ENCODE results near the gene EBP.

Gene EBP

DNA sequence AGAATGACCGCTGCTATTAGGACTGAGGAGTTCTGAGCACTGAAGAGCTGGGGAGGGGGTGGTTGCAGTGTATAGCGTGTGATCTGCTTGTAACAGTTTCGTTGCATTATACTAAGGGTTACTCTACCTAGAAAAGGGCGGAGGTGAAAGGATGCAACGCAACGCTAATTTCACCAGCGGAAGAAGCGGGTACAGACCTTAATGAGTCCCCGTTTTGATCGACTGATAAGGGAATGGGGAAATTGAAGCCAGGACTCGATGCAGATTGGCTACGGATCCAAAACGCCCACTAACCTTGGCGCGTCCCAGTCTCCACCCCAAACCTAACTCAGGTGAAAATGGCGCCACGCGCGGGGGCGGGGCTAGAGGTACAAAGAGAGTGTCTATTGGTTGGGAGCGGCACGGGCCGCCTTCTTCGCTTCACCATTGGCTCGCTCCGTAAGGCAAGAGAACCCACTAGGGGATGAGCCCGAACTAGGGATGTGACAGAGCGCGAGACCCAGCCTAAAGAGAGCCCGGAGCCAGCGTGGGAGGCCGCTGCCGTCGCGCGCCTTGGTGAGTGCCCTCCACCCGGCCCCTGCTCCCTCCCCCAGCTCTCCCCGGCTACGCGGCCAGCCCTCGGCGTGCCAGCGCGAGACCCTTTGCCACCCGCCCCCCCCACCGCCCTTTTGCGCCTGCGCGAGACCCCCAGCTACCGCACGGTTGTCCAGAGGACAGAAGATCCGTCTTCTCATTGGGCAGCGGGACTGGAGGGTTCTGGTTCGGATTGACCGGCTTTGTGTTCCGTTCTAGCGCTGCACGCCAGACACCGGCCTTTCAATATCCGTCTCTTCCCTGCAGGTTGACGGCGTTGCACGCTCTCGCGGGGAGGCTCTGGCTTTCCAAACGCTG is at the start of gene EBP:
Gene EBP (plus strand): TSS at position 456 of the 891 bp plus-strand sequence. CDS start 1,964 bp downstream, outside the sequence.
- DNase-seq (ENCODE audit: low read depth in 4 of 4, low spot score in 1 of 4), result peak; percentile 78 to 92 (median 86)

DNA sequence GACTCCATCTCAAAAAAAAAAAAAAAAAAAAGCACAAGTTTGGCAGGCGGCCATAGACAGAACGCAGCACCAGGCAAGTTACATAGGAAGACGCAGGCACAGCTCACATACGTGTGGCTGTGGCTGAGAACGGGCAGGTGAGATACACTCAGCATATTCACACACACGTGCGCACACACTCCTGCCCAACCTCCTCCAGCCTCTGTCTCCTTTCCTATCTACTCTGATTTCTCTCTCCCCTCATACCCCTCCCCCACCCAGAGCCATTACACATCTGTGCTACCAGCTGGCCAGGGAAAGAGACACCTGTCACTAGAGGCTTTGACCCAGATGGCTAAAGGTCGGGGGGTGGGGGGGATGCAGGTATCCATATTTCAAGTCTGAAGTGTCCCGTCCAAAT is 49.4 kb upstream of the EBP start:
- no peak for DNase-seq (ENCODE audit: low read depth in 4 of 4, low spot score in 1 of 4)

DNA sequence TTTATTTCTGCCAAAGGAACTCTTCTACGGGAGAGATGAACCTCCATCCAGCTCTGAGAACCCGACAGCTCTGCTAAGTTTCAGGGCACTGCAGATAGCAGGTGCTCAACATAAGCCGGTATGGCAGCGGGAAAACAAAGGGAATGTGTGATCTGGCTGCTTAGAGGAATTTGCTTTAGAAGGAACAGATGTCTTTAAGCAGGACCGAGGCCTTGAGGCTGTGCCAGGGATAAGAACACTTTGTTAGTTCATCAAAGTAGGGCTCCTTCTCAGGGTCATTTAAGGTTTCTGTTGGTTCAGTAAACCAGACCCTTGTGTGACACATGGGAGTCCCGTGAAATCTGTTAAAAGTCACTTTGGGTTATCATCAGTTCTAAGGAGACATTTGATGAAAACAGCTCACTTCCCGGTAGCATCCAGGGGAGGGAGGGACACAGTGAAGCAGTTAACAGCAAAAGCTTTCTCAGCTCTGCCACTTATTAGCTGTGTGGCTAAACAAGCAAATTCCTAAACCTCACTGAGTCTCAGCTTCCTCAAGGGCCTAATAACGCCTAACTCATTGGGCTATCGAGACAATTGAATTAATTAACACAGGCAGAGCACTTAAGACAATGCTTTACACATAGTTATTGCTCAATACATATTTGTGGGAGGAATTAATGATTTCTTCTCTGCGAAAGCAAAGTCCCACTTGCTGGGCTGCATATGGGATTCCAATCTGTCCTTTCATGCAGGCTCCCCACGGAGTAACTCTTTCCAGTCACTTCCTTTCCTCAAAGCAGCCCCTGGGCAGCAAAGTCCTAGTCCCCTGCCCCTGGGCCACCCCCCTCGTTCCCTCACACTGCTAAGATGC is 48.5 kb upstream of the EBP start:
- DNase-seq (ENCODE audit: low read depth in 4 of 4, low spot score in 1 of 4), result no peak

DNA sequence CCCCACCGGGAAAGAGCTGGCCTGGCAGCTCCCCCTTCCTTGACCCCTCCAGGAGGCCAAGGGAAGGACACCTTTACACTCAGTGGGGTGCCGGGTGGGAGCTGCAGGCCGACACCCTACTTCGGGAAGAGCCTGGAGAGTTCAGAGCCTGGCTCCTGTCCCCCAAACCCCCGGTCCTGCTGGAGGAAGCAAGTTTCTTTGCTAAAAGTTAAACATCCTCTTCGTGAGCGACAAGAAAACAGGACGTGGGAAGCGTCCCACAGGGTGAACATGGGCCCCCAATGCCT is 48.0 kb upstream of the EBP start:
- no peak for DNase-seq (ENCODE audit: low read depth in 4 of 4, low spot score in 1 of 4)

DNA sequence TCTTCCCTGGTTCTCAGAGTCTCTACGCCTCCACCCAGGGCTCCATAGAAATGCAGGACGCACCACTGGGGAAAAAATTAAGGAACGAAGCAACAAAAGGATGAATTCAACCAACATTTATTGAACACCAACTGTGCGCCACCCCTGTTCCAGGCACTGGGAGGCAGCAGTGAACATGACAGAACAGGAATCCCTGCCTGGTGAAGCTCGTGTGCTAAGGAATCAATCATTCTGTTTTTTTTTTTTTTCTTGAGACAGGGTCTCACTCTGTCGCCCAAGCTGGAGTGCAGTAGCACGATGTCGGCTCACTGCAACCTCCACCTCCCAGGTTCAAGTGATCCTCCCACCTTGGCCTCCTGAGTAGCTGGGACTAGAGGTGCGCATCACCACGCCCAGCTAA is 47.5 kb upstream of the EBP start:
- no peak for DNase-seq (ENCODE audit: low read depth in 4 of 4, low spot score in 1 of 4)

DNA sequence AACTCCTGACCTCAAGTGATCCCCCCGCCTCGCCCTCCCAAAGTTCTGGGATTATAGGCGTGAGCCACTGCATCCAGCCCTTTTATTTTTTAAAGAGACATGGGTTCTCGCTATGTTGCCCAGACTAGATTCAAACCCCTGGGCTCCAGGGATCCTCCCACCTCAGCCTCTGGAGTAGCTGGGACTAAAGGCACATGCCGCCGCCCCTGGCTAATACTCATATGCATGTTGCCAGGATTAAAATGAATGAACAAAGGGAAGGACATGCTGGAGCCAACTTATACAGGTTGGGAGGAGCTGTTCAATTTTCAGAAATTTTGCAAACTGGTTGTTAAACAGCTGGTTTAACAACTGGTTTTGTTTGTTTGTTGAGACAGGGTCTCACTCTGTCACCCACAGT is 47.0 kb upstream of the EBP start:
- DNase-seq (ENCODE audit: low read depth in 4 of 4, low spot score in 1 of 4), result no peak

DNA sequence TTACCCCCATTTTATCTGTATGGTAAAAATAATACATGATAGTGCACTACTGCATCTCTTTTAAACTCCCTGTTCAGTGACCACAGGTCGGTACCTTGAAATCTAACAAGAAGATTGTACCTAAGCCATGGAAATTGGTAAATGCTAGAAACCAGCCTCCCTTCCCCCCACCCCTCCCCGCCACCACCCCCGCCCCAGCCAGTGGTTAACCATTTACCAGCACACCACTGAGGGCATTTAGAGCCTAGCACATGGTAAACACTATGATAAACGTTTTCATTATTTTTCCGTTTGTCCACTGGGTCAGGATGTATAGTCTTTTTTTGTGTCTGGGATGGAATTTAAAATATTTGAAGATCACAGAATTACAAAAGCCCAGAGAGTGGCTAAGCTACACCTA is 46.3 kb upstream of the EBP start:
- no peak for DNase-seq (ENCODE audit: low read depth in 4 of 4, low spot score in 1 of 4)

DNA sequence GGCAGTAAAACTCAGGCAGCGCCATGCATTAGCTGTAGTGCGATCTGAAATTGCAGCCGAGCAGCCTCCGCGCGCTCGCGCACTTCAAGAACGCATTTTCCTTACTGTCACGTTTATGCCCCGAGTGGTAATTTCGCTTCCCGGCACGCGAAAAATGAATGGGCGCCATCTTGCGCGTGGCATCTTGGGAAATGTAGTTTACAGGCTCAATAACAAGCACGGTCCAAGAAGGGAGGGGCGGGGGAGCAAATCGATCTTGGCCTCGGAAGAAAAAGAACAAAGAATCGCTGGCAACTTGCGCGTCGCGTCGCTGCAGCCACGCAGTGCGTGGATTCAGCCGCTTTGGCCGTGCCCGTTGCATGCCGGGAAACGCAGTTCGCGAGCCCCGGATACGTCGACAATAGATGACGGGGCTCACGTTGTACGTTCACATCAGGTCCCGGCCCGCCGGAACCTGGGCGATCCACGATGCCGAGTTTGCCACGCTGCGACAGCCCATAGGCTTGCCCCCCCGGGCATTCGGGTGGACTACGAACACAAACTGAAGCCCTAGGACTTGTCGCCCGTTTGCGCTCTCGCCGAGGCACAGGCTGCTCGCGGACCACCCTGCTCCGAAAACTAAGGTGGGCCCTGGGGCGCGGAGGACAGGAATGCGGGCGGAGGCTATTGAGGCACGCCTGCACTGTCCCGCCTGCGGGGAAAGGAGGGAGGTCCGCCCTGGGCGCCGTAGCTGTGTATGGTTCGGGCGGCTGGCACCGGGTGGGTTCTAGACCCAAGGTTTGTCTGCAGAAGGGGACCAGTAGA is 45.6 kb upstream of the EBP start, which contains the start of gene FTSJ1:
Gene FTSJ1 (plus strand): TSS at position 426 of the 804 bp plus-strand sequence. CDS start 1,849 bp downstream, outside the sequence.
- DNase-seq (ENCODE audit: low read depth in 4 of 4, low spot score in 1 of 4), result peak; percentile 54 to 75 (median 68)

DNA sequence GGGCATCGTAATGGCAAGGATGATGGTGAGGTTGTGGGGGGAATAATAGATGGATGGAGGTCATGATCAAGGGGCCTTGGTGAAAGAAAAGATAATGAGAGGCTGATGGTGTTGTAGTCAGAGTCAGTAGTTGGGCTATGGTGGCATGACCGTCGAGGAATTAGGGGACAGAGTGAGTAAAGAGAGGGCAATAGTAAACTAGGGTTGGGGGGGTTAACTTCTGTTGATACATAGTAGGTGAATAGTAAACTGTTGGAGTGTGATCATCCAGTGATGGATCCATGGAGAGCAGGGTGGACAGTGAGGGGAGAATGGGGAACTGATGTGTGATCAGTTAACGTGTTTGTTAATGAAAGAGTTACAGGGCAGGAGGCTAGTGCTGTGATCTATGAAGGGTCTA is 44.7 kb upstream of the EBP start:
- DNase-seq (ENCODE audit: low read depth in 4 of 4, low spot score in 1 of 4), result no peak

DNA sequence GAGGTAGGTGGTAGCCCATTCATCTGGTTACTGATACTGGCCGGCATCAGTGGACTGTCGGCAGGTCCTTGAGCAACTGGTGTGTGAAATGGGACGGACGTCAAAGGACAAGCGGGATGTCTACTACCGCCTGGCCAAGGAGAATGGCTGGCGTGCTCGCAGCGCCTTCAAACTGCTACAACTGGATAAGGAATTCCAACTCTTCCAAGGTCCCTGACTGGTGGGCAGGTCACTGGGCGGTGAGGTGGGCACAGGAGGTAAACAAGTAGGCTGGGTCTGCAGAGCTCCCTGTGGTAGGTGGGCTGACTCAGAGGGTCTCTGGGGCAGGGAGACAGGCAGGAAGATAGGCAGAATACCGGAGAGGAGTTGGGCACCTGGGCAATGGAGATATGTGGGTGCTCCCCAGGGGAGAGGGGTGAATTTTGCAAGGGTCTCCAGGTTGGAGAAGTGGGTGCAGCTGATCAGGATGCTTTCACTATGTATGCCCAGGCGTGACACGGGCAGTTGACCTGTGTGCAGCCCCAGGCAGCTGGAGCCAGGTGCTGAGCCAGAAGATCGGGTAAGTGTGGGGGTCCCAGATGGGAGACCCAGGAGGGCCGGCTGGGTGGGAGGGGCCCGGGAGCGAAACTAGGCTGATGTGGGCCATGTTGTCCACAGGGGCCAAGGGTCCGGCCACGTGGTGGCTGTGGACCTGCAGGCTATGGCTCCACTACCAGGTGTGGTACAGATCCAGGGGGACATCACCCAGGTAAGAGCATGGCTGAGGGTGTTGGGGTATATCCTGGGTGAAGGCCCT is 43.5 kb upstream of the EBP start:
- no peak for DNase-seq (ENCODE audit: low read depth in 4 of 4, low spot score in 1 of 4)

DNA sequence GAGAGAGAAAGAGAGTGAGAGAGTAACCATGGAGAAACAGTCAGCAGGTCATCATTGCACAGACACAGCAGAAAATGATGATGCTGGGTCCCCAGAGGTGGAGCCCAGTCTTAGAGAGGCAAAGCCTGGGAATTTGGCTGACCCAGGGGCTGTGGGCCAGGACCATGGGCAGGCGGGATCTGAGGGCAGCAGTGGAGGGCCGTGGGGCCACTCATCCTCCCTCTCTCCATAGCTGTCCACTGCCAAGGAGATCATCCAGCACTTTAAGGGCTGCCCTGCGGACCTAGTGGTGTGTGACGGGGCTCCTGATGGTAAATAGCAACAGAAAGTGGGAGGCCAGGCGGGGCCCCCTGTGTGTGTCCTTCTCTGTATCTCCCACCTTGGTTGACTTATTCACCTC is 42.8 kb upstream of the EBP start:
- DNase-seq (ENCODE audit: low read depth in 4 of 4, low spot score in 1 of 4), result no peak

DNA sequence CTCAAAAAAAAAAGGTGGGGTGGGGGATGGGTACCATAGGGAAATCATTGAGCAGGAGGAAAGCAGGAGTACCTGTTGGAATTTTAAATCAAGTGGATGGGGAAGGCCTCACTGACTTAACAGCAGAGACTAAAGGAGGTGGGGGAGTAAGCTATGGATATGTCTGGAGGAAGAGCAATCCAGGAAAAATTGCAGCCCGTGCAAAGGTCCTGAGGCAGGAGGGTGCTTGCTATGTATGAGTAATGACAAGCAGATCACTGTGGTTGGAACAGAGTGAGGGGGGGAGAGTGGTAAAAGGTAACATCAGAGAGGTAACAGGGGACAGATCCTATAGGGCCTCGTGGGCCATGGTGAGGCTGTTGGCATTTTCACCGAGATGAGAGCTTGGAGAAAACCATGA is 41.5 kb upstream of the EBP start:
- DNase-seq (ENCODE audit: low read depth in 4 of 4, low spot score in 1 of 4), result no peak

DNA sequence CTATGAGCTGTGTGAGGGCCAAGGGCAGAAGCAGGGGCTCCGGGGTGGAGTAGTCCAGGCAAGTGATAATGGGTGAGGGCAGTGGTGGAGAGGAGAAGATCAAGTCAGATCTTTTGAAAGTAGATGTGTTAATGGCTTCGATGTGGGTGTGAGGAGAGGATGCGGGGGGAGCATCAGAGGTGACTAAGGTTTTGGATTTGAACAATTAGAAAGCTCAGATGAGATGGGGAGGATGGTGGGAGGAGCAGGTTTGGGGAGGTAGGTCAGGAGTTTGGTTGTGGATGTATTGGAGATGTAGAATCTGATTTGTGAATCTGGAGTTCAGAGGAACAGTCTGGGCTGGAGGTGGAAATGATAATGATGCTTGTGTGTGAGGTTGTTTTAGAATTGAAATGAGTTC is 41.0 kb upstream of the EBP start:
- no peak for DNase-seq (ENCODE audit: low read depth in 4 of 4, low spot score in 1 of 4)

DNA sequence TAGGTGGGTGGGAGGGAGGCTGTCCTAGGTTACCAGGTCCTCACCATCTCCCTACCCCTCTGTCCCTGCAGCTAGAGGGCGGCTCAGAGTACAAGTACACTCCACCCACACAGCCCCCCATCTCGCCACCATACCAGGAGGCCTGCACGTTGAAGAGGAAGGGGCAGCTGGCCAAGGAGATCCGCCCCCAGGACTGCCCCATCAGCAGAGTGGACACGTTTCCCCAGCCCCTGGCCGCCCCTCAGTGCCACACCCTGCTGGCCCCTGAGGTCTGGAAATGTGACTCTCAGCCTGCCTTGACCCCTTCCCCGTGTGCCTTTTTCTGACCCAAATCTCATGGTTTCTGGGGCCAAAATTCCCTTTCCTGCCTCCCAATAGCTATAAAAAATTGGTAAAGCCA is 39.1 kb upstream of the EBP start:
- DNase-seq (ENCODE audit: low read depth in 4 of 4, low spot score in 1 of 4), result no peak

DNA sequence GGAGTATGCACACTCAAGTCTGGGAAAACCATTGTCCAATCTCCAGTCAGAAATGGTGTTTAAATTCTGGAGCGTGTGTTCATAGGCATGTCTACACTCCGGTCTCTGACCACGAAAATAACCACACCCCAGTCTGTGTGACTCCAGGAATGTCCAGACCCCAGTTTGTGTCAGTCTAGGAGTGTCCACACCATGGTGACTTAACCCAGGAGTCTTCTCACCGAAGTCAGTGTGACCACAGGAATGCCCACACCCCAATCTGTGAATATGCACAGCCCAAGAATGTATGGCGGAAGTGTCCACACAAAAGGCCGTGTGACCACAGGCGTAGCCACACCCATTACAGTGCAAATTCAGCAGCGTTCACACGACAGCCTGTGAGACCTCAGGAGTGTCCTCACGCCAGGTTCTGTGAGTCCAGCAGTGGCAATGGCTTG is 34.2 kb upstream of the EBP start:
- no peak for DNase-seq (ENCODE audit: low read depth in 4 of 4, low spot score in 1 of 4)

DNA sequence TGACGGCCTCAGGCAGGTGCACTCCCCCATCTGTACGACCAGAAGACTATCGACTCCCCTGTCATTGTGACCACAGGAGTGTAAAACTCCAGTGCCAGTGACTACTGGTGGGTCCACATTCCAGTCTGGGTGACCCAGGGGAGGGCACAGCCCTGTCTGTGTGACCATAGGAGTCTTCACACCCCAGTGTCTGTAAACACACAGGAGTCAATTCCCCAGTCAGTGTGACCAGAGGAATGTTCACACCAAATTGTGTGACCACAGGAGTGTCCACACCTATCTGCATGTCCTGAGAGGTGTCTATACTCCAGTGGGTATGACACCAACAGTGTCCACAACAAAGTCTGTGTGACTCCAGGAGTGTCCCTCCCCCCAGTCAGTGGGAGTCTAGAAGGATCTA is 33.6 kb upstream of the EBP start:
- no peak for DNase-seq (ENCODE audit: low read depth in 4 of 4, low spot score in 1 of 4)

DNA sequence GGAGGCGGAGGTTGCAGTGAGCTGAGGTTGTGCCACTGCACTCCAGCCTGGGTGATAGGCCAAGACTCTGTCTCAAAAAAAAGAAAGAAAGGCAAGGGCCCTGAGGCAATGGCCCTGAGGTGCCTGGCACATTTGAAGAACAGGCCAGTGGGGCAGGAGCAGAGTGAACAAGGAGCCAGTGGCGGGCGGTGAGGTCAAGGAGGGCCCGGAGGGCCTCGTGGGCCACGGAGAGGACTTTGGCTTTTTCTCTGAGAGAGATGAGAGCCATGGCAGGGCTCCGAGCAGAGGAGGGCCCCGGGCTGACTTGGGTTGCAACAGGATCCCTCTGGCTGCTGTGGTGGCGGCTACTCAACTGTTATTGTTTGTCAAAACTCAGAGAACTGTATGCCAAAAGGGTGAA is 32.3 kb upstream of the EBP start:
- DNase-seq (ENCODE audit: low read depth in 4 of 4, low spot score in 1 of 4), result no peak

DNA sequence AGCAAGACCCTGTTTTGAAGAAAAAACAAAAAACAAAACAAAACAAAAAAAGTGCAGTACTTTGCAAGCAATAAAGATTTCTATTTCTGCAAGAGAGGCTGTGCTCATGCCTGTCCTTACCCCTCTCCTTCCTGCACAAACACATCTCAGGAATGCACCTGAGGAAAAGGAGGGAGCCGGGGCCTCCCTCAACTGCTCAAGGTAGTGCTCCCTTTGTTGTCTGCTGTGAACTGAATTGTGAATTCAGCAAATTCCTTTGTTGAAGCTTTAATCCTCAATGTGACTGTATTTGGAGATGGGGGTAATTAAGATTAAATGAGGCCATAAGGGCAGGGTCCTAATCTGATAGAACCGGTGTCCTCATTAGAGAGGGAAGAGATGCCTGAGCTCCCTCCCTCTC is 31.7 kb upstream of the EBP start:
- no peak for DNase-seq (ENCODE audit: low read depth in 4 of 4, low spot score in 1 of 4)

DNA sequence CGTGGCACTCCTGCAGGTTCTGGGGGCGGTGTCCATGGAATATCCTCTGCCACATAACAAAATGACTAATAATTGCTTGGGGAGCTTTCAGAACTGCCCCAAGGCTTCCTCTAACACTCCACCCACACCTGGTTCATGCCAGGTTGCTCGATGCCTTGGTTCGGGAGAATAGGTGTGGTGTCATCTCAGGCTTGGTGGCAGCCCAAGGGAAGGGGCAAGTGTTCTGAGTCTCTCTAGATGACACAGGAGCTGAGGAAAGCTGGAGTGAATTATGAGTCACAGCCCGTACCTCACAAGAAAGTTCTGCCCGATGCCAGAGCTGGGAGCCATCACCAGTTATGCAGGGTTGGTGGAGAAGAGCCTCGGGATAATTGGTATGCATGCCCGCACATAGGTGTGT is 30.9 kb upstream of the EBP start:
- DNase-seq (ENCODE audit: low read depth in 4 of 4, low spot score in 1 of 4), result no peak

DNA sequence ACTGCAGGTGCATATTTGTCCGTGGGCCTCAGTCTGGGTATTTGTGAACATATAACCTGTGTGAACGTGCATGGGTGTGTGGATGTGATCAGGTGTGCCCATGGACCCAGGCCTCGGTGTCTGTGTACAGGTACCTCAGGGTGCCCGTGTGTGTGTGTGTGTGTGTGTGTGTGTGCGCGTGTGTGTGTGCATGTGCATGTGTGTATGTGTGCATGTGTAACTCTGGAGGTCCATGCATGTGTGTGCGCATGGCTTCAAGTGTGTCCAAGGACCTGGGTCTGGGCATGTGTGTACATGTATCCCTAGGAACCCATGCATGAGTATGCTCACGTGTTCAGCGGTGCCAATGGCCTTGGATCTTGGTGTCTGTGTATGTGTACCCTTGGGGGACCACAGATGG is 29.8 kb upstream of the EBP start:
- DNase-seq (ENCODE audit: low read depth in 4 of 4, low spot score in 1 of 4), result no peak
